HCT116 (cell line): ENCODE data around the gene TTBK1. TPM values are rescaled to one million over a fixed set of nuclear protein-coding genes. Genes with fewer than 3 reads are reported as not detected.
A peak's percentile ranks its signal among the peaks of the same experiment; 100 is the strongest.

Source experiments
- ATAC-seq: fragments of 200-7000 bp; cut with Tn5 transposase; 2 replicates; pipeline ENCODE4 v1.9.1; 2020; ENCODE audit warnings: mild to moderate bottlenecking, moderate library complexity
- BruUV-seq: library from RNA; stranded (reverse); fragments of 400-500 nt; replicated peaks from 2 replicates; lab custom pipeline; 2021; lab: Mats Ljungman, UMichigan
- CTCF ChIA-PET: fragments of 300-600 bp; sonication (Branson Sonifier 250); formaldehyde crosslinking; loops from one replicate; lab custom pipeline; 2021; ENCODE audit warnings: antibody characterized with exemption; lab: Charles Lee
- POLR2A ChIA-PET: fragments of 300-600, 350-600 bp; sonication (Branson Sonifier 250); formaldehyde crosslinking; loops from one replicate; lab custom pipeline; 2021; ENCODE audit warnings: antibody characterized with exemption; lab: Charles Lee
- RAD21 ChIA-PET, 2 experiments: fragments of 300-600 bp; sonication (Branson Sonifier 250); formaldehyde crosslinking; loops; one replicate each; lab custom pipeline; 2023; ENCODE audit warnings: low total read pairs in 2 of 2; ENCODE audit not compliant: uncharacterized antibody in 2 of 2, unreplicated experiment in 2 of 2, low non-redundant PET in 1 of 2; lab: Charles Lee
- DNase-seq: peaks from one replicate; pipeline ENCODE4 v3.0.0-alpha.2; 2010; ENCODE audit warnings: low read depth, low spot score
- H2AFZ ChIP-seq: fragments of 200-600 bp; shearing (Covaris generic), sonication (generic); 2 replicates; pipeline ENCODE4 v1.6.1; 2017; ENCODE audit warnings: low read depth, mixed run types, mixed read lengths, antibody characterized with exemption, low read length; ENCODE audit not compliant: poor library complexity, severe bottlenecking
- H3K27ac ChIP-seq: 2 replicates; pipeline ENCODE4 v1.5.1; 2012; ENCODE audit warnings: low read depth, low read length
- H3K27me3 ChIP-seq: fragments of 200-600 bp; sonication (generic); 2 replicates; pipeline ENCODE4 v1.6.1; 2016; ENCODE audit warnings: mixed run types, low read length, mixed read lengths; ENCODE audit not compliant: insufficient read depth
- H3K36me3 ChIP-seq, 2 experiments: fragments of 200-500 bp in 1 of 2; fragments of 200-600 bp in 1 of 2; sonication (Bioruptor generic) in 1 of 2; sonication (generic) in 1 of 2; 2 replicates each; pipeline versions ENCODE4 v1.5.1 to v1.6.1; 2014 to 2016; ENCODE audit warnings: low read length in 2 of 2, inconsistent platforms in 1 of 2, mixed read lengths in 1 of 2, mixed run types in 1 of 2; ENCODE audit not compliant: insufficient read depth in 2 of 2, control insufficient read depth in 1 of 2
- H3K4me1 ChIP-seq, 2 experiments: fragments of 200-600 bp in 1 of 2; sonication (generic) in 1 of 2; 2 replicates each; pipeline versions ENCODE4 v1.5.1 to v1.6.1; 2012 to 2017; ENCODE audit warnings: low read length in 2 of 2, inconsistent platforms in 1 of 2, mild to moderate bottlenecking in 1 of 2, mixed read lengths in 1 of 2, mixed run types in 1 of 2, moderate library complexity in 1 of 2; ENCODE audit not compliant: insufficient read depth in 2 of 2, control insufficient read depth in 1 of 2
- H3K4me2 ChIP-seq: fragments of 200-600 bp; sonication (generic); 2 replicates; pipeline ENCODE4 v1.6.1; 2017; ENCODE audit warnings: mixed run types, low read length, mixed read lengths
- H3K4me3 ChIP-seq, 2 experiments: fragments of 200-600 bp in 1 of 2; sonication (generic) in 1 of 2; replicated peaks in 1 of 2; 2 replicates each; pipeline ENCODE4 v1.5.1; 2011 to 2016; ENCODE audit warnings: low read length in 2 of 2, control low read depth in 1 of 2, low read depth in 1 of 2, mild to moderate bottlenecking in 1 of 2, mixed read lengths in 1 of 2, mixed run types in 1 of 2
- H3K79me2 ChIP-seq: fragments of 200-600 bp; sonication (generic); 2 replicates; pipeline ENCODE4 v1.6.1; 2017; ENCODE audit warnings: mild to moderate bottlenecking, mixed run types, low read length, moderate library complexity, mixed read lengths; ENCODE audit not compliant: insufficient read depth
- H3K9ac ChIP-seq: fragments of 200-600 bp; sonication (generic); 2 replicates; pipeline ENCODE4 v1.6.1; 2016; ENCODE audit warnings: low read length, mixed read lengths
- H3K9me2 ChIP-seq: fragments of 200-600 bp; sonication (generic), shearing (Covaris generic); 2 replicates; pipeline ENCODE4 v1.6.1; 2017; ENCODE audit warnings: mixed run types, mild to moderate bottlenecking, moderate library complexity; ENCODE audit not compliant: insufficient read depth
- H3K9me3 ChIP-seq, 2 experiments: fragments of 200-500 bp in 1 of 2; fragments of 200-600 bp in 1 of 2; sonication (Bioruptor generic) in 1 of 2; sonication (generic) in 1 of 2; 2 replicates each; pipeline ENCODE4 v1.6.1; 2014 to 2017; ENCODE audit warnings: low read length in 2 of 2, mixed read lengths in 2 of 2, inconsistent platforms in 1 of 2, low read depth in 1 of 2, mild to moderate bottlenecking in 1 of 2, mixed run types in 1 of 2, moderate library complexity in 1 of 2; ENCODE audit not compliant: control insufficient read depth in 1 of 2, insufficient read depth in 1 of 2
- H4K20me1 ChIP-seq: fragments of 200-600 bp; sonication (generic), shearing (Covaris generic); 2 replicates; pipeline ENCODE4 v1.6.1; 2017; ENCODE audit warnings: mixed run types, mild to moderate bottlenecking, moderate library complexity; ENCODE audit not compliant: insufficient read depth
- CTCF ChIP-seq, 3 experiments: fragments of 200-600 bp in 1 of 3; sonication (generic) in 1 of 3; IDR thresholded peaks in 2 of 3; conservative IDR thresholded peaks in 1 of 3; 2 replicates each; pipeline ENCODE4 v1.5.1; 2012 to 2017; ENCODE audit warnings: low read depth in 2 of 3, low read length in 2 of 3, antibody characterized with exemption in 1 of 3, borderline replicate concordance in 1 of 3, control low read depth in 1 of 3, mild to moderate bottlenecking in 1 of 3, mixed read lengths in 1 of 3, mixed run types in 1 of 3, moderate library complexity in 1 of 3; ENCODE audit not compliant: insufficient read depth in 1 of 3
- EGR1 ChIP-seq: IDR thresholded peaks from 2 replicates; pipeline ENCODE4 v1.6.1; 2012; ENCODE audit warnings: low read depth
- SP1 ChIP-seq: IDR thresholded peaks from 2 replicates; pipeline ENCODE4 v1.6.1; 2012; ENCODE audit warnings: low read depth
- YY1 ChIP-seq: IDR thresholded peaks from 2 replicates; pipeline ENCODE4 v1.6.1; 2011; ENCODE audit warnings: low read length, low read depth, moderate library complexity, mild to moderate bottlenecking; ENCODE audit not compliant: insufficient replicate concordance; ENCODE audit errors: extremely low read depth
- ZNF274 ChIP-seq: fragments of 200-500 bp; sonication (Bioruptor generic); IDR thresholded peaks from 2 replicates; pipeline ENCODE4 v1.6.1; 2014; ENCODE audit warnings: mild to moderate bottlenecking, low read depth, low read length, inconsistent platforms
- intact Hi-C: fragments of 100-400 bp; cut with micrococcal nuclease; formaldehyde crosslinking; loops from 2 replicates; pipeline ENCODE4 v1.10.0; 2022
- total RNA-seq: library from RNA; stranded (reverse); gene quantifications from one replicate; pipeline ENCODE4 v1.2.1, GENCODE V29; 2021; ENCODE audit not compliant: unreplicated experiment
- TF ChIP-seq, protein P1 (sequence below): IDR thresholded peaks from 2 replicates; pipeline ENCODE4 v1.6.1; 2012; ENCODE audit warnings: low read depth
- TF ChIP-seq, protein P2 (sequence below): IDR thresholded peaks from 2 replicates; pipeline ENCODE4 v1.6.1; 2012

Gene TTBK1
- total RNA-seq, 1 experiment from 2014 or later, result not detected

- TF ChIP-seq CTCF (IDR thresholded peaks at IDR 0.05 in 2 of 3, conservative IDR thresholded peaks at IDR 0.05 in 1 of 3; ENCODE audit: borderline replicate concordance in 1 of 3, insufficient read depth in 1 of 3, low read depth in 2 of 3, low read length in 2 of 3), result peak; percentile 60 to 79 (median 60); a peak in 5 of 6 replicates
Observed at GRCh38 chr6:43334466-43335095, 91.3 kb downstream of the TTBK1 start (continued).

GRCh38 chr6:43335469-43335868 is 92.2 kb downstream of the TTBK1 start:
- POLR2A ChIA-PET, result no interaction called here
- Histone ChIP-seq H3K4me1 (peaks cover 4 to 6% of the 10 kb centered on the region in 2 experiments; a peak in 3 of 4 replicates), H3K9ac (no peak overlapping the region), H3K27ac (no peak overlapping the region), H3K27me3 (no peaks in the 10 kb centered on the region), H3K9me2 (no peaks in the 10 kb centered on the region), H3K9me3 (no peaks in the 10 kb centered on the region), H4K20me1 (no peaks in the 10 kb centered on the region), H3K4me3 (no peak overlapping the region), H3K36me3 (peaks cover 0 to 4% of the 10 kb centered on the region in 2 experiments; a peak in 2 of 4 replicates), H3K79me2 (no peaks in the 10 kb centered on the region), H2AFZ (no peak overlapping the region), H3K4me2 (no peak overlapping the region)
- no TSS peak for BruUV-seq
- intact Hi-C loops, result no loop called here
- DNase-seq (no peak), ATAC-seq (no peak)
- TF ChIP-seq YY1 (no peak), SP1 (no peak), ZNF274 (no peak), EGR1 (no peak)
- TF ChIP-seq, protein P1, sequence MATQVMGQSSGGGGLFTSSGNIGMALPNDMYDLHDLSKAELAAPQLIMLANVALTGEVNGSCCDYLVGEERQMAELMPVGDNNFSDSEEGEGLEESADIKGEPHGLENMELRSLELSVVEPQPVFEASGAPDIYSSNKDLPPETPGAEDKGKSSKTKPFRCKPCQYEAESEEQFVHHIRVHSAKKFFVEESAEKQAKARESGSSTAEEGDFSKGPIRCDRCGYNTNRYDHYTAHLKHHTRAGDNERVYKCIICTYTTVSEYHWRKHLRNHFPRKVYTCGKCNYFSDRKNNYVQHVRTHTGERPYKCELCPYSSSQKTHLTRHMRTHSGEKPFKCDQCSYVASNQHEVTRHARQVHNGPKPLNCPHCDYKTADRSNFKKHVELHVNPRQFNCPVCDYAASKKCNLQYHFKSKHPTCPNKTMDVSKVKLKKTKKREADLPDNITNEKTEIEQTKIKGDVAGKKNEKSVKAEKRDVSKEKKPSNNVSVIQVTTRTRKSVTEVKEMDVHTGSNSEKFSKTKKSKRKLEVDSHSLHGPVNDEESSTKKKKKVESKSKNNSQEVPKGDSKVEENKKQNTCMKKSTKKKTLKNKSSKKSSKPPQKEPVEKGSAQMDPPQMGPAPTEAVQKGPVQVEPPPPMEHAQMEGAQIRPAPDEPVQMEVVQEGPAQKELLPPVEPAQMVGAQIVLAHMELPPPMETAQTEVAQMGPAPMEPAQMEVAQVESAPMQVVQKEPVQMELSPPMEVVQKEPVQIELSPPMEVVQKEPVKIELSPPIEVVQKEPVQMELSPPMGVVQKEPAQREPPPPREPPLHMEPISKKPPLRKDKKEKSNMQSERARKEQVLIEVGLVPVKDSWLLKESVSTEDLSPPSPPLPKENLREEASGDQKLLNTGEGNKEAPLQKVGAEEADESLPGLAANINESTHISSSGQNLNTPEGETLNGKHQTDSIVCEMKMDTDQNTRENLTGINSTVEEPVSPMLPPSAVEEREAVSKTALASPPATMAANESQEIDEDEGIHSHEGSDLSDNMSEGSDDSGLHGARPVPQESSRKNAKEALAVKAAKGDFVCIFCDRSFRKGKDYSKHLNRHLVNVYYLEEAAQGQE, result no peak
- TF ChIP-seq, protein P2, sequence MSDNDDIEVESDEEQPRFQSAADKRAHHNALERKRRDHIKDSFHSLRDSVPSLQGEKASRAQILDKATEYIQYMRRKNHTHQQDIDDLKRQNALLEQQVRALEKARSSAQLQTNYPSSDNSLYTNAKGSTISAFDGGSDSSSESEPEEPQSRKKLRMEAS, result no peak
- CTCF ChIA-PET, result interaction anchor here (0.6 to 2.9 kb wide), 3 partner anchors 25 to 159 kb away, joined by 3 to 16 read pairs (median 3); no protein-coding TSS in a partner anchor
- RAD21 ChIA-PET, result no interaction called here
